Endothelial cell of umbilical vein (primary cell): ENCODE data around the gene DNAH3. TPM values are rescaled to one million over a fixed set of nuclear protein-coding genes. Genes with fewer than 3 reads are reported as not detected.
A peak's percentile ranks its signal among the peaks of the same experiment; 100 is the strongest.

Experiments used
- BruUV-seq: library from RNA; stranded (reverse); fragments of 400-500 nt; replicated peaks from 2 replicates; lab custom pipeline; 2021; lab: Mats Ljungman, UMichigan
- CTCF ChIA-PET: fragments of 300-600, 350-600 bp; sonication (Branson Sonifier 250); formaldehyde crosslinking; loops from one replicate; lab custom pipeline; 2021; ENCODE audit warnings: antibody characterized with exemption, inconsistent platforms; lab: Charles Lee
- POLR2A ChIA-PET: fragments of 300-600, 350-600 bp; sonication (Branson Sonifier 250); formaldehyde crosslinking; loops from one replicate; lab custom pipeline; 2021; ENCODE audit warnings: antibody characterized with exemption, inconsistent platforms; lab: Charles Lee
- DNase-seq: peaks from one replicate; pipeline ENCODE4 v3.0.0-alpha.2; 2011; ENCODE audit warnings: low read depth, low spot score
- FAIRE-seq: peaks from 2 replicates; lab custom pipeline; 2011; peaks lifted over from hg19 to GRCh38; lab: Jason Lieb, UNC
- H2AFZ ChIP-seq: 2 replicates; pipeline ENCODE4 v1.6.0; 2012; ENCODE audit warnings: low read depth, low read length, control low read depth, inconsistent platforms
- H3K27ac ChIP-seq: 2 replicates; pipeline ENCODE4 v1.5.1; 2011; ENCODE audit warnings: low read depth, mild to moderate bottlenecking, control low read depth, low read length, moderate library complexity; ENCODE audit not compliant: insufficient read depth
- H3K27me3 ChIP-seq, 2 experiments: 2 replicates each; pipeline versions ENCODE4 v1.6.0 to v1.6.1; 2011; ENCODE audit warnings: low read length in 2 of 2, mixed read lengths in 1 of 2; ENCODE audit not compliant: control insufficient read depth in 2 of 2, insufficient read depth in 2 of 2
- H3K36me3 ChIP-seq, 2 experiments: 2 replicates in 1 of 2; 3 replicates in 1 of 2; pipeline ENCODE4 v1.5.1; 2011; ENCODE audit warnings: low read length in 2 of 2, mild to moderate bottlenecking in 1 of 2, moderate library complexity in 1 of 2; ENCODE audit not compliant: control insufficient read depth in 2 of 2, insufficient read depth in 2 of 2; ENCODE audit errors: extremely low read depth in 1 of 2
- H3K4me1 ChIP-seq: 3 replicates; pipeline ENCODE4 v1.5.1; 2011; ENCODE audit warnings: mild to moderate bottlenecking, low read length; ENCODE audit not compliant: control insufficient read depth, insufficient read depth; ENCODE audit errors: extremely low read depth
- H3K4me2 ChIP-seq: 2 replicates; pipeline ENCODE4 v1.6.1; 2011; ENCODE audit warnings: low read length, control low read depth, mixed read lengths; ENCODE audit not compliant: insufficient read depth
- H3K4me3 ChIP-seq, 3 experiments: fragments of 200-600 bp in 1 of 3; sonication (generic), shearing (Covaris generic) in 1 of 3; replicated peaks in 1 of 3; 2 replicates each; pipeline ENCODE4 v1.5.1; 2011 to 2016; ENCODE audit warnings: control low read depth in 3 of 3, low read length in 3 of 3, mild to moderate bottlenecking in 2 of 3, inconsistent platforms in 1 of 3, low read depth in 1 of 3, moderate library complexity in 1 of 3; ENCODE audit not compliant: insufficient read depth in 1 of 3
- H3K79me2 ChIP-seq: 2 replicates; pipeline ENCODE4 v1.6.0; 2012; ENCODE audit warnings: low read length, inconsistent platforms; ENCODE audit not compliant: control insufficient read depth, insufficient read depth
- H3K9ac ChIP-seq: replicated peaks from 2 replicates; pipeline ENCODE3; 2011; ENCODE audit warnings: low read length, control low read depth; ENCODE audit not compliant: insufficient read depth; ENCODE audit errors: extremely low read depth
- H3K9me1 ChIP-seq: replicated peaks from 3 replicates; pipeline ENCODE4 v1.6.0; 2011; ENCODE audit warnings: mild to moderate bottlenecking, low read length; ENCODE audit not compliant: control insufficient read depth, insufficient read depth; ENCODE audit errors: extremely low read depth
- H3K9me3 ChIP-seq: replicated peaks from 2 replicates; pipeline ENCODE4 v1.5.1; 2012; ENCODE audit warnings: low read length, inconsistent platforms; ENCODE audit not compliant: control insufficient read depth, insufficient read depth
- H4K20me1 ChIP-seq: replicated peaks from 2 replicates; pipeline ENCODE3; 2011; ENCODE audit warnings: mild to moderate bottlenecking, low read length; ENCODE audit not compliant: control insufficient read depth, insufficient read depth; ENCODE audit errors: extremely low read depth
- EZH2 ChIP-seq: IDR thresholded peaks from 2 replicates; pipeline ENCODE4 v1.6.1; 2012; ENCODE audit warnings: borderline replicate concordance, low read depth, mild to moderate bottlenecking, moderate library complexity, low read length, inconsistent platforms; ENCODE audit not compliant: severe bottlenecking
- FOS ChIP-seq: IDR thresholded peaks from 2 replicates; pipeline ENCODE4 v1.6.1; 2011; ENCODE audit warnings: mild to moderate bottlenecking, low read length, moderate library complexity, borderline replicate concordance; ENCODE audit not compliant: insufficient read depth
- GATA2 ChIP-seq: IDR thresholded peaks from 2 replicates; pipeline ENCODE4 v1.7.0; 2011; ENCODE audit warnings: low read depth, mild to moderate bottlenecking, moderate library complexity, mixed read lengths, low read length; ENCODE audit not compliant: insufficient read length, insufficient read depth
- JUN ChIP-seq: IDR thresholded peaks from 2 replicates; pipeline ENCODE4 v1.6.1; 2011; ENCODE audit warnings: borderline replicate concordance, low read depth; ENCODE audit not compliant: insufficient read length, insufficient read depth
- MAX ChIP-seq: IDR thresholded peaks from 2 replicates; pipeline ENCODE4 v1.6.1; 2011; ENCODE audit not compliant: insufficient read depth, insufficient read length
- MYC ChIP-seq: IDR thresholded peaks from one replicate; pipeline ENCODE4 v1.6.1; 2011; ENCODE audit warnings: mild to moderate bottlenecking, low read depth, low read length
- POLR2A ChIP-seq: IDR thresholded peaks from 2 replicates; pipeline ENCODE4 v1.6.1; 2012; ENCODE audit warnings: low read depth, mild to moderate bottlenecking, control low read depth, low read length
- POLR2AphosphoS5 ChIP-seq: IDR thresholded peaks from 2 replicates; pipeline ENCODE4 v1.6.1; 2012; ENCODE audit warnings: low read depth, mild to moderate bottlenecking, control low read depth, low read length, moderate library complexity; ENCODE audit not compliant: insufficient read depth
- dilution Hi-C: fragments of 300-500 bp; cut with MboI; formaldehyde crosslinking; loops from one replicate; pipeline ENCODE4 v1.15.0; 2019; ENCODE audit warnings: low sequenced_read_pairs; ENCODE audit not compliant: extremely low pct_ligation_motif_present
- intact Hi-C: fragments of 100-400 bp; cut with micrococcal nuclease; formaldehyde crosslinking; loops from one replicate; pipeline ENCODE4 v1.10.0; 2022
- polyA plus RNA-seq, 4 experiments: library from polyadenylated mRNA; depleted of rRNA in 3 of 4; stranded (reverse) in 3 of 4; unstranded in 1 of 4; fragments of >200 nt; gene quantifications; 2 replicates each; pipeline versions ENCODE4 v1.2.1 to v1.2.3, GENCODE V29; 2011 to 2012; ENCODE audit warnings: missing spikeins in 1 of 4
- total RNA-seq: library from RNA; stranded (reverse); gene quantifications from 2 replicates; pipeline ENCODE4 v1.2.3, GENCODE V29; 2021
- TF ChIP-seq, protein P1 (sequence below), 2 donors: IDR thresholded peaks; 1 replicate in 1 of 2; 2 replicates in 1 of 2; pipeline ENCODE4 v1.5.1; 2011; ENCODE audit warnings: low read length in 2 of 2, mild to moderate bottlenecking in 2 of 2, moderate library complexity in 2 of 2, control low read depth in 1 of 2, inconsistent platforms in 1 of 2, low read depth in 1 of 2; ENCODE audit not compliant: insufficient read depth in 1 of 2; ENCODE audit errors: extremely low read depth in 1 of 2

DNAH3 gene
- total and polyA plus RNA-seq, 2 donors (not counting 3 experiments of a cell fraction or from before 2014, with no cell fraction given) = not detected

GRCh38 chr16:20916942-20917341 lies 233.7 kb downstream of the DNAH3 start:
- Histone ChIP-seq H3K27me3 (no peaks in the 10 kb centered on the region), H4K20me1 (no peaks in the 10 kb centered on the region), H3K9ac (no peak overlapping the region), H3K79me2 (no peaks in the 10 kb centered on the region), H3K36me3 (peaks cover 0 to 7% of the 10 kb centered on the region in 2 experiments), H3K4me2 (no peak overlapping the region), H3K4me1 (peaks cover 14% of the 10 kb centered on the region), H2AFZ (no peak overlapping the region), H3K9me3 (no peaks in the 10 kb centered on the region), H3K4me3 (no peak overlapping the region), H3K9me1 (no peaks in the 10 kb centered on the region), H3K27ac (no peak overlapping the region)
- dilution Hi-C loops = no loop called here
- CTCF ChIA-PET = interaction anchor here (1.1 kb wide), 1 partner anchor 66 kb away, joined by 3 read pairs; no protein-coding TSS in a partner anchor
- TF ChIP-seq FOS (no peak), POLR2AphosphoS5 (no peak), JUN (no peak), MYC (no peak), EZH2 (no peak), GATA2 (no peak), MAX (no peak), POLR2A (no peak)
- TF ChIP-seq, protein P1, sequence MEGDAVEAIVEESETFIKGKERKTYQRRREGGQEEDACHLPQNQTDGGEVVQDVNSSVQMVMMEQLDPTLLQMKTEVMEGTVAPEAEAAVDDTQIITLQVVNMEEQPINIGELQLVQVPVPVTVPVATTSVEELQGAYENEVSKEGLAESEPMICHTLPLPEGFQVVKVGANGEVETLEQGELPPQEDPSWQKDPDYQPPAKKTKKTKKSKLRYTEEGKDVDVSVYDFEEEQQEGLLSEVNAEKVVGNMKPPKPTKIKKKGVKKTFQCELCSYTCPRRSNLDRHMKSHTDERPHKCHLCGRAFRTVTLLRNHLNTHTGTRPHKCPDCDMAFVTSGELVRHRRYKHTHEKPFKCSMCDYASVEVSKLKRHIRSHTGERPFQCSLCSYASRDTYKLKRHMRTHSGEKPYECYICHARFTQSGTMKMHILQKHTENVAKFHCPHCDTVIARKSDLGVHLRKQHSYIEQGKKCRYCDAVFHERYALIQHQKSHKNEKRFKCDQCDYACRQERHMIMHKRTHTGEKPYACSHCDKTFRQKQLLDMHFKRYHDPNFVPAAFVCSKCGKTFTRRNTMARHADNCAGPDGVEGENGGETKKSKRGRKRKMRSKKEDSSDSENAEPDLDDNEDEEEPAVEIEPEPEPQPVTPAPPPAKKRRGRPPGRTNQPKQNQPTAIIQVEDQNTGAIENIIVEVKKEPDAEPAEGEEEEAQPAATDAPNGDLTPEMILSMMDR (IDR thresholded peaks at IDR 0.05; ENCODE audit: extremely low read depth in 1 of 2, insufficient read depth in 1 of 2, low read depth in 1 of 2, low read length in 2 of 2) = no peak
- intact Hi-C loops = no loop called here
- DNase-seq (no peak), FAIRE-seq (peak; percentile 28)
- BruUV-seq = no TSS peak
- POLR2A ChIA-PET = no interaction called here
